Caki2 (cell line): ENCODE results near the gene MRPL21. TPM values are rescaled to one million over a fixed set of nuclear protein-coding genes. Genes with fewer than 3 reads are reported as not detected.
A peak's percentile ranks its signal among the peaks of the same experiment; 100 is the strongest.

ENCODE experiments used
- DNase-seq: peaks from one replicate; pipeline ENCODE4 v3.0.0-alpha.2; 2015; ENCODE audit warnings: low read depth
- in situ Hi-C: cut with HindIII; loops from 2 replicates; pipeline ENCODE4 v1.10.0; 2016; ENCODE audit warnings: low sequenced_read_pairs, low pct_unique_long_range_greater_than_20kb, mixed read lengths
- total RNA-seq: library from RNA; depleted of rRNA; stranded (reverse); fragments of >200 nt; shearing (Covaris generic); gene quantifications from 2 replicates; pipeline ENCODE4 v1.2.3, GENCODE V29; 2014; ENCODE audit warnings: low replicate concordance

MRPL21 gene
- total RNA-seq, 1 experiment from 2014 or later = 83.5 TPM

- in situ Hi-C loops = no loop called here
- DNase-seq = no peak
These were observed 20.0 kb upstream of the MRPL21 start for GRCh38 chr11:68923614-68924013.

GRCh38 chr11:68916439-68916838 lies 12.8 kb upstream of the MRPL21 start:
- in situ Hi-C loops = no loop called here
- DNase-seq = no peak

- DNase-seq = no peak
- in situ Hi-C loops = no loop called here
These were observed 11.1 kb upstream of the MRPL21 start for GRCh38 chr11:68914761-68915160.

- in situ Hi-C loops = no loop called here
- DNase-seq = no peak
These were observed 9.6 kb upstream of the MRPL21 start for GRCh38 chr11:68913188-68913587.

GRCh38 chr11:68912254-68912653 lies 8.6 kb upstream of the MRPL21 start:
- DNase-seq = no peak
- in situ Hi-C loops = no loop called here

GRCh38 chr11:68911731-68912130 lies 8.1 kb upstream of the MRPL21 start:
- DNase-seq = no peak
- in situ Hi-C loops = no loop called here

GRCh38 chr11:68910965-68911364 lies 7.3 kb upstream of the MRPL21 start:
- in situ Hi-C loops = no loop called here
- no peak for DNase-seq

GRCh38 chr11:68908273-68908672 lies 4.6 kb upstream of the MRPL21 start:
- in situ Hi-C loops = no loop called here

GRCh38 chr11:68905421-68906360 lies 2.1 kb upstream of the MRPL21 start:
- no peak for DNase-seq
- in situ Hi-C loops = no loop called here

More at GRCh38 chr11:68908273-68908672, 4.6 kb upstream of the MRPL21 start:
- DNase-seq = no peak

- in situ Hi-C loops = no loop called here
- DNase-seq = peak; percentile 16
These were observed 716 bp upstream of the MRPL21 start for GRCh38 chr11:68904248-68904847.

- in situ Hi-C loops = no loop called here
These were observed 2.7 kb downstream of the MRPL21 start for GRCh38 chr11:68900835-68901381.

GRCh38 chr11:68897441-68897840 lies 6.2 kb downstream of the MRPL21 start:
- no peak for DNase-seq
- in situ Hi-C loops = no loop called here

More at GRCh38 chr11:68900835-68901381, 2.7 kb downstream of the MRPL21 start:
- DNase-seq = no peak

GRCh38 chr11:68896171-68896959 lies 7.3 kb downstream of the MRPL21 start:
- in situ Hi-C loops = no loop called here
- DNase-seq = no peak

- in situ Hi-C loops = no loop called here
- no peak for DNase-seq
These were observed 10.3 kb downstream of the MRPL21 start for GRCh38 chr11:68893282-68893681.

- DNase-seq = no peak
- in situ Hi-C loops = no loop called here
These were observed 11.1 kb downstream of the MRPL21 start for GRCh38 chr11:68892576-68892975.

- in situ Hi-C loops = no loop called here
- no peak for DNase-seq
These were observed 12.2 kb downstream of the MRPL21 start for GRCh38 chr11:68891351-68891948.

- peak; percentile 69 for DNase-seq
- in situ Hi-C loops = no loop called here
These were observed 13.0 kb downstream of the MRPL21 start for GRCh38 chr11:68890490-68891231.
